Tibial nerve (tissue), 4 donors: ENCODE results near the gene FGD2.

Source experiments
- EP300 ChIP-seq, 2 donors: sonication (generic); formaldehyde crosslinking; IDR thresholded peaks; one replicate each; pipeline ENCODE4 v1.6.1; 2017; ENCODE audit warnings: antibody characterized with exemption in 2 of 2, mild to moderate bottlenecking in 1 of 2
- POLR2A ChIP-seq, 2 donors: fragments of 450-650 bp; IDR thresholded peaks; one replicate each; pipeline ENCODE4 v1.6.1; 2017; ENCODE audit warnings: antibody characterized with exemption in 2 of 2, mild to moderate bottlenecking in 2 of 2, moderate library complexity in 2 of 2
- TF ChIP-seq, protein P1 (sequence below), 5 experiments: fragments of 200-600 bp in 3 of 5; fragments of 450-650 bp in 2 of 5; sonication (generic) in 3 of 5; IDR thresholded peaks; one replicate each; pipeline ENCODE4 v1.5.1; 2016 to 2019; ENCODE audit warnings: antibody characterized with exemption in 5 of 5, mild to moderate bottlenecking in 3 of 5, moderate library complexity in 2 of 5

DNA sequence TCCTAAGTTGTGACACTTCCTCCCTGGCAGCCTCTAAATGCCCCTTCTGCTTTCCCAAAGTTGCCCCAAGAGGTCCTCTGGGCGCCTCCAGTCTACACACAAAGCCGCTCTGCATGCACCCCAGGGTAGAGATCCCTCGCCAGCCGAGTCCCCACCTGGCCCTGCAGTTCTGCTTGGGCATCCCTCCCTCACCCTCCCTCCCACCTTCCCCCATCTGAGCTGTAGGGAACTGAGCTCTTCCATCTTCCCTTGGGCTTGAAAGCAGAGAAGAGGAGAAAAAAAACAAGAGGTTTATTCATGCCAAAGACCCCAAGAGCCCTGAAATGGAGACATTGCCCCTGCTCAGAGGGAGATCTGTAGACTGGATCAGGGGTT is 5.7 kb upstream of the FGD2 start:
- TF ChIP-seq, protein P1, sequence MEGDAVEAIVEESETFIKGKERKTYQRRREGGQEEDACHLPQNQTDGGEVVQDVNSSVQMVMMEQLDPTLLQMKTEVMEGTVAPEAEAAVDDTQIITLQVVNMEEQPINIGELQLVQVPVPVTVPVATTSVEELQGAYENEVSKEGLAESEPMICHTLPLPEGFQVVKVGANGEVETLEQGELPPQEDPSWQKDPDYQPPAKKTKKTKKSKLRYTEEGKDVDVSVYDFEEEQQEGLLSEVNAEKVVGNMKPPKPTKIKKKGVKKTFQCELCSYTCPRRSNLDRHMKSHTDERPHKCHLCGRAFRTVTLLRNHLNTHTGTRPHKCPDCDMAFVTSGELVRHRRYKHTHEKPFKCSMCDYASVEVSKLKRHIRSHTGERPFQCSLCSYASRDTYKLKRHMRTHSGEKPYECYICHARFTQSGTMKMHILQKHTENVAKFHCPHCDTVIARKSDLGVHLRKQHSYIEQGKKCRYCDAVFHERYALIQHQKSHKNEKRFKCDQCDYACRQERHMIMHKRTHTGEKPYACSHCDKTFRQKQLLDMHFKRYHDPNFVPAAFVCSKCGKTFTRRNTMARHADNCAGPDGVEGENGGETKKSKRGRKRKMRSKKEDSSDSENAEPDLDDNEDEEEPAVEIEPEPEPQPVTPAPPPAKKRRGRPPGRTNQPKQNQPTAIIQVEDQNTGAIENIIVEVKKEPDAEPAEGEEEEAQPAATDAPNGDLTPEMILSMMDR (IDR thresholded peaks at IDR 0.05): no peak
- TF ChIP-seq POLR2A (IDR thresholded peaks at IDR 0.05): no peak
- no peak for TF ChIP-seq EP300 (IDR thresholded peaks at IDR 0.05)
